Measurements from ENCODE around the gene IFIH1.

The IFIH1 gene

DNA sequence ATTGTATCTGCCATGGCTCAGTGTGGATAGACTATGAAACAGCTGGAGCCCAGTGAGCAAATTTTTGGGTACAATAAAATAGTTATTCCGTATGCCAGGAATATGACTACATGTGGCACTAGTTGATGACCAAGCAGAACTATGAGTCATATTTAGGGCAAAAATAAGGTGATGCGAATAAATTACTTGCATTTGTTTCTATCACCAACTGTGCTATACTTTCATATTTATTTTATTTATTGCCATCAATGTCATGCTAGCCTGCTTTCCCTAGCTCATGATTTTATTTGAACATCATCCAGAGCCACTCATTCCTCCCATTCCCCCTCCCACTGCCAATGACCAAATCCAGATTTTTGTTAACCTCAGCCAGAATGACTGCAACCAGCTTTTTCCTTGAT is 61.9 kb downstream of the IFIH1 start:
- Histone ChIP-seq H3K9ac (ENCODE audit: low read depth, low read length, poor library complexity, severe bottlenecking) (no peak overlapping the region), H3K36me3 (ENCODE audit: insufficient read depth, low read length) (no peaks in the 10 kb centered on the region), H3K27me3 (ENCODE audit: insufficient read depth, low read length, poor library complexity, severe bottlenecking) (no peaks in the 10 kb centered on the region), H3F3A (ENCODE audit: low read depth) (peaks cover 4% of the 10 kb centered on the region), H3K79me2 (ENCODE audit: insufficient read depth, low read length) (no peaks in the 10 kb centered on the region), H4K20me1 (ENCODE audit: insufficient read depth, low read length, poor library complexity, severe bottlenecking) (no peaks in the 10 kb centered on the region), H3K4me3 (ENCODE audit: low read length, poor library complexity, severe bottlenecking) (no peak overlapping the region), H3K9me2 (replicated peaks; ENCODE audit: low read depth, low read length) (no peaks in the 10 kb centered on the region), H2AFZ (ENCODE audit: low read length) (no peak overlapping the region), H3K9me3 (ENCODE audit: insufficient read depth, low read depth, low read length) (no peaks in the 10 kb centered on the region), H3K4me1 (ENCODE audit: insufficient read depth, low read length, poor library complexity, severe bottlenecking) (peaks cover 15% of the 10 kb centered on the region), H3K4me2 (ENCODE audit: low read depth, low read length, poor library complexity, severe bottlenecking) (no peak overlapping the region)
- TF ChIP-seq, protein P1, sequence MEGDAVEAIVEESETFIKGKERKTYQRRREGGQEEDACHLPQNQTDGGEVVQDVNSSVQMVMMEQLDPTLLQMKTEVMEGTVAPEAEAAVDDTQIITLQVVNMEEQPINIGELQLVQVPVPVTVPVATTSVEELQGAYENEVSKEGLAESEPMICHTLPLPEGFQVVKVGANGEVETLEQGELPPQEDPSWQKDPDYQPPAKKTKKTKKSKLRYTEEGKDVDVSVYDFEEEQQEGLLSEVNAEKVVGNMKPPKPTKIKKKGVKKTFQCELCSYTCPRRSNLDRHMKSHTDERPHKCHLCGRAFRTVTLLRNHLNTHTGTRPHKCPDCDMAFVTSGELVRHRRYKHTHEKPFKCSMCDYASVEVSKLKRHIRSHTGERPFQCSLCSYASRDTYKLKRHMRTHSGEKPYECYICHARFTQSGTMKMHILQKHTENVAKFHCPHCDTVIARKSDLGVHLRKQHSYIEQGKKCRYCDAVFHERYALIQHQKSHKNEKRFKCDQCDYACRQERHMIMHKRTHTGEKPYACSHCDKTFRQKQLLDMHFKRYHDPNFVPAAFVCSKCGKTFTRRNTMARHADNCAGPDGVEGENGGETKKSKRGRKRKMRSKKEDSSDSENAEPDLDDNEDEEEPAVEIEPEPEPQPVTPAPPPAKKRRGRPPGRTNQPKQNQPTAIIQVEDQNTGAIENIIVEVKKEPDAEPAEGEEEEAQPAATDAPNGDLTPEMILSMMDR (conservative IDR thresholded peaks at IDR 0.05; ENCODE audit: low read length) = no peak
- no peak for TF ChIP-seq EZH2phosphoT487 (IDR thresholded peaks at IDR 0.05; ENCODE audit: borderline replicate concordance)

DNA sequence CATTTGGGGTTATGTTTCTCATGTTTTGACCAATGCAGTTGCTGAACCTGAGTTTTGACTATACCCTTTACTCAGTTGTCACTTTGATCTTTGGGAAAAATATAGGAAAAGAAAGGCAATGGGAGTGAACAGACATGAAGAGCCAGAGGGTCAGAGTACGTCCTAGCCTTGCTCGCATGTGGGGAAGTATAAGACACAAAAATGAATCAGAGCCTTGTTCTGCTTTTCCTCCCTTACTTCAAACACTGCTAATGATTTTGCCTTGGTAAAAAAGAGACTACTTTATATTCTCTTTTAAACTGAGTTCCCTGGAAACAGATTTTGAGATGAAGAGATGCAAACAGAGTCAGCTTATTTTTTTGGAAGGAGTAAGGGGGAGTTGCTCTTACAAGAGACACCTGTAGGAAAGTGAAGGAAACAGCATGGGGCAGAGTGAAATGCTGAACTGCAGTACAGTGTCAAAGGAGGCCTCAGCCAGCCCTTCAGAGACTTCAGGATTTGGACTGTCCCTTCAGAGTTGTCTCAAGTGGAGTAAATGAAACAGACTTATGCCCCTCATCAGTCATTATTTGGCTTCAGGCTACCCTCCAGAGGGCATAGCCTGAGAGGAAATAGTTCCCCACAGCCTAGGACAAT is 64.1 kb downstream of the IFIH1 start:
- Histone ChIP-seq H3K36me3 (ENCODE audit: insufficient read depth, low read length) (no peaks in the 10 kb centered on the region), H3K4me3 (ENCODE audit: low read length, poor library complexity, severe bottlenecking) (no peak overlapping the region)

DNA sequence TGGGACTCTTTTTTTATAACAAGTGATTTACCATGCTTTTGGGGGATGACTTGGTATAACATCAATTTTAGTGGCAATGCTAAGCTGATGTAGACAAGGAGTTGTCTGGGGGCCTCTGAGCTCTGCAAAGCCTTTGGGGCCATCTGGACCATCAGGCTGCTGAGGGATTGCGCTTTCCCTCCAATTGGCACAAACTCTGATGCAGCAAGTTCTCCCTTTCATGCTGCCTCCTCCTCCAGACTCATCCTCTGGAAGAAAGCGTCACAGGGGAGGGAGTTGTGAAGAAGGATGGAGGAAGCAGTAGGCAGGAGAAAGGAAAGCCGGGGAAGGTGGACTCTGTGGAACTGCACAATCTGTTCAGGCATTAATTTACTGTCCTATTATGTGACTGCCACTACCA is 65.0 kb downstream of the IFIH1 start:
- TF ChIP-seq, protein P1 (conservative IDR thresholded peaks at IDR 0.05; ENCODE audit: low read length) = no peak
- Histone ChIP-seq H3K4me2 (ENCODE audit: low read depth, low read length, poor library complexity, severe bottlenecking) (no peak overlapping the region), H3K27me3 (ENCODE audit: insufficient read depth, low read length, poor library complexity, severe bottlenecking) (no peaks in the 10 kb centered on the region)

More for the DNA sequence above, 64.1 kb downstream of the IFIH1 start:
- Histone ChIP-seq H3F3A (ENCODE audit: low read depth) (no peaks in the 10 kb centered on the region), H3K4me2 (ENCODE audit: low read depth, low read length, poor library complexity, severe bottlenecking) (no peak overlapping the region), H3K9me3 (ENCODE audit: insufficient read depth, low read depth, low read length) (peaks cover 2% of the 10 kb centered on the region; the same call in 1 of the 2 replicates), H3K27me3 (ENCODE audit: insufficient read depth, low read length, poor library complexity, severe bottlenecking) (no peaks in the 10 kb centered on the region), H3K4me1 (ENCODE audit: insufficient read depth, low read length, poor library complexity, severe bottlenecking) (no peaks in the 10 kb centered on the region), H3K9me2 (replicated peaks; ENCODE audit: low read depth, low read length) (no peaks in the 10 kb centered on the region), H3K79me2 (ENCODE audit: insufficient read depth, low read length) (no peaks in the 10 kb centered on the region), H3K9ac (ENCODE audit: low read depth, low read length, poor library complexity, severe bottlenecking) (no peak overlapping the region), H4K20me1 (ENCODE audit: insufficient read depth, low read length, poor library complexity, severe bottlenecking) (no peaks in the 10 kb centered on the region), H2AFZ (ENCODE audit: low read length) (no peak overlapping the region; the same call in 1 of the 2 replicates)
- TF ChIP-seq, protein P1 (conservative IDR thresholded peaks at IDR 0.05; ENCODE audit: low read length) = 0 out of 2 replicates have a peak, but pooled peaks have one; percentile 19
- no peak for TF ChIP-seq EZH2phosphoT487 (IDR thresholded peaks at IDR 0.05; ENCODE audit: borderline replicate concordance)

More for the DNA sequence above, 65.0 kb downstream of the IFIH1 start:
- Histone ChIP-seq H3K9ac (ENCODE audit: low read depth, low read length, poor library complexity, severe bottlenecking) (no peak overlapping the region), H3K4me1 (ENCODE audit: insufficient read depth, low read length, poor library complexity, severe bottlenecking) (no peaks in the 10 kb centered on the region), H3K9me3 (ENCODE audit: insufficient read depth, low read depth, low read length) (peaks cover 2% of the 10 kb centered on the region; the same call in 1 of the 2 replicates), H3K4me3 (ENCODE audit: low read length, poor library complexity, severe bottlenecking) (no peak overlapping the region), H3K36me3 (ENCODE audit: insufficient read depth, low read length) (no peaks in the 10 kb centered on the region), H2AFZ (ENCODE audit: low read length) (no peak overlapping the region), H3F3A (ENCODE audit: low read depth) (no peaks in the 10 kb centered on the region), H3K9me2 (replicated peaks; ENCODE audit: low read depth, low read length) (no peaks in the 10 kb centered on the region), H3K79me2 (ENCODE audit: insufficient read depth, low read length) (no peaks in the 10 kb centered on the region), H4K20me1 (ENCODE audit: insufficient read depth, low read length, poor library complexity, severe bottlenecking) (no peaks in the 10 kb centered on the region)
